ENCODE results near the gene FTO. TPM values are rescaled to one million over a fixed set of nuclear protein-coding genes. Genes with fewer than 3 reads are reported as not detected.

The FTO gene
- total and polyA plus RNA-seq, 2 of the 8 experiments (the other 6 are each of a cell fraction or from before 2014, with no cell fraction given): 34.5 to 59.8 TPM

DNA sequence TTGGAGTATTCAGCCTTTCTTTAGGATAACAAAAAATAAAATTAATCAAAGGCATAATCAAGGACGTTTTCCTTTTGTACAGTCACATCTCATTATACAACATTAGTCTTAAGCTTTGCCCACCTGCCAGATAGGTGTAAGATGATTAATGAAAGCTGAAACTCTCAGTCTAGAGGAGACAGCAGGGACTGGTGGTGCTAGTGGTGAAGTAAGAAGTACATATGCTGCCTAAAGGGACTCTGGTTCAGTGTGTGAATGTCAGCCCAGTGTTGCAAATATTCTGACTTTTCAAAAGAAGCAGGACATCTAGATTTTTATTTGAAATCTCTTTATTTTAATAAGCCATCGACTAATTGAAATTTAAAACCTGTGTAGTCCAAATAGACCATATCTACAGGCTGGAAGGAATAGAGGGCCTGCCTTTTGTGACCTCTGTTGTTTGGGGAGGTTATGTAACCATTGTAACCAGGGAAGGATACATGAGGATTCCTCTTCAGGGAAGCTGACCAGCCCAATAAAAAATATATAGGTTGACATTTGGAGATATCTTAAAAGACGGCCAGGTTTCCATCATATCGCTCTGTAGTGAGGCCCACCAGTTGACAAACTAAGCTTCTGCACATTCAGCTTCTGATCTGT is 54.1 kb downstream of the FTO start (continued):
- TF ChIP-seq, protein P1, sequence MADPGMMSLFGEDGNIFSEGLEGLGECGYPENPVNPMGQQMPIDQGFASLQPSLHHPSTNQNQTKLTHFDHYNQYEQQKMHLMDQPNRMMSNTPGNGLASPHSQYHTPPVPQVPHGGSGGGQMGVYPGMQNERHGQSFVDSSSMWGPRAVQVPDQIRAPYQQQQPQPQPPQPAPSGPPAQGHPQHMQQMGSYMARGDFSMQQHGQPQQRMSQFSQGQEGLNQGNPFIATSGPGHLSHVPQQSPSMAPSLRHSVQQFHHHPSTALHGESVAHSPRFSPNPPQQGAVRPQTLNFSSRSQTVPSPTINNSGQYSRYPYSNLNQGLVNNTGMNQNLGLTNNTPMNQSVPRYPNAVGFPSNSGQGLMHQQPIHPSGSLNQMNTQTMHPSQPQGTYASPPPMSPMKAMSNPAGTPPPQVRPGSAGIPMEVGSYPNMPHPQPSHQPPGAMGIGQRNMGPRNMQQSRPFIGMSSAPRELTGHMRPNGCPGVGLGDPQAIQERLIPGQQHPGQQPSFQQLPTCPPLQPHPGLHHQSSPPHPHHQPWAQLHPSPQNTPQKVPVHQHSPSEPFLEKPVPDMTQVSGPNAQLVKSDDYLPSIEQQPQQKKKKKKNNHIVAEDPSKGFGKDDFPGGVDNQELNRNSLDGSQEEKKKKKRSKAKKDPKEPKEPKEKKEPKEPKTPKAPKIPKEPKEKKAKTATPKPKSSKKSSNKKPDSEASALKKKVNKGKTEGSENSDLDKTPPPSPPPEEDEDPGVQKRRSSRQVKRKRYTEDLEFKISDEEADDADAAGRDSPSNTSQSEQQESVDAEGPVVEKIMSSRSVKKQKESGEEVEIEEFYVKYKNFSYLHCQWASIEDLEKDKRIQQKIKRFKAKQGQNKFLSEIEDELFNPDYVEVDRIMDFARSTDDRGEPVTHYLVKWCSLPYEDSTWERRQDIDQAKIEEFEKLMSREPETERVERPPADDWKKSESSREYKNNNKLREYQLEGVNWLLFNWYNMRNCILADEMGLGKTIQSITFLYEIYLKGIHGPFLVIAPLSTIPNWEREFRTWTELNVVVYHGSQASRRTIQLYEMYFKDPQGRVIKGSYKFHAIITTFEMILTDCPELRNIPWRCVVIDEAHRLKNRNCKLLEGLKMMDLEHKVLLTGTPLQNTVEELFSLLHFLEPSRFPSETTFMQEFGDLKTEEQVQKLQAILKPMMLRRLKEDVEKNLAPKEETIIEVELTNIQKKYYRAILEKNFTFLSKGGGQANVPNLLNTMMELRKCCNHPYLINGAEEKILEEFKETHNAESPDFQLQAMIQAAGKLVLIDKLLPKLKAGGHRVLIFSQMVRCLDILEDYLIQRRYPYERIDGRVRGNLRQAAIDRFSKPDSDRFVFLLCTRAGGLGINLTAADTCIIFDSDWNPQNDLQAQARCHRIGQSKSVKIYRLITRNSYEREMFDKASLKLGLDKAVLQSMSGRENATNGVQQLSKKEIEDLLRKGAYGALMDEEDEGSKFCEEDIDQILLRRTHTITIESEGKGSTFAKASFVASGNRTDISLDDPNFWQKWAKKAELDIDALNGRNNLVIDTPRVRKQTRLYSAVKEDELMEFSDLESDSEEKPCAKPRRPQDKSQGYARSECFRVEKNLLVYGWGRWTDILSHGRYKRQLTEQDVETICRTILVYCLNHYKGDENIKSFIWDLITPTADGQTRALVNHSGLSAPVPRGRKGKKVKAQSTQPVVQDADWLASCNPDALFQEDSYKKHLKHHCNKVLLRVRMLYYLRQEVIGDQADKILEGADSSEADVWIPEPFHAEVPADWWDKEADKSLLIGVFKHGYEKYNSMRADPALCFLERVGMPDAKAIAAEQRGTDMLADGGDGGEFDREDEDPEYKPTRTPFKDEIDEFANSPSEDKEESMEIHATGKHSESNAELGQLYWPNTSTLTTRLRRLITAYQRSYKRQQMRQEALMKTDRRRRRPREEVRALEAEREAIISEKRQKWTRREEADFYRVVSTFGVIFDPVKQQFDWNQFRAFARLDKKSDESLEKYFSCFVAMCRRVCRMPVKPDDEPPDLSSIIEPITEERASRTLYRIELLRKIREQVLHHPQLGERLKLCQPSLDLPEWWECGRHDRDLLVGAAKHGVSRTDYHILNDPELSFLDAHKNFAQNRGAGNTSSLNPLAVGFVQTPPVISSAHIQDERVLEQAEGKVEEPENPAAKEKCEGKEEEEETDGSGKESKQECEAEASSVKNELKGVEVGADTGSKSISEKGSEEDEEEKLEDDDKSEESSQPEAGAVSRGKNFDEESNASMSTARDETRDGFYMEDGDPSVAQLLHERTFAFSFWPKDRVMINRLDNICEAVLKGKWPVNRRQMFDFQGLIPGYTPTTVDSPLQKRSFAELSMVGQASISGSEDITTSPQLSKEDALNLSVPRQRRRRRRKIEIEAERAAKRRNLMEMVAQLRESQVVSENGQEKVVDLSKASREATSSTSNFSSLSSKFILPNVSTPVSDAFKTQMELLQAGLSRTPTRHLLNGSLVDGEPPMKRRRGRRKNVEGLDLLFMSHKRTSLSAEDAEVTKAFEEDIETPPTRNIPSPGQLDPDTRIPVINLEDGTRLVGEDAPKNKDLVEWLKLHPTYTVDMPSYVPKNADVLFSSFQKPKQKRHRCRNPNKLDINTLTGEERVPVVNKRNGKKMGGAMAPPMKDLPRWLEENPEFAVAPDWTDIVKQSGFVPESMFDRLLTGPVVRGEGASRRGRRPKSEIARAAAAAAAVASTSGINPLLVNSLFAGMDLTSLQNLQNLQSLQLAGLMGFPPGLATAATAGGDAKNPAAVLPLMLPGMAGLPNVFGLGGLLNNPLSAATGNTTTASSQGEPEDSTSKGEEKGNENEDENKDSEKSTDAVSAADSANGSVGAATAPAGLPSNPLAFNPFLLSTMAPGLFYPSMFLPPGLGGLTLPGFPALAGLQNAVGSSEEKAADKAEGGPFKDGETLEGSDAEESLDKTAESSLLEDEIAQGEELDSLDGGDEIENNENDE (IDR thresholded peaks at IDR 0.05; ENCODE audit: insufficient replicate concordance, low read length): no peak
- TF ChIP-seq RXRA (IDR thresholded peaks at IDR 0.05; ENCODE audit: insufficient read depth, low read depth, low read length) (no peak), BRCA1 (IDR thresholded peaks at IDR 0.05; ENCODE audit: low read depth, low read length) (no peak), HDAC6 (IDR thresholded peaks at IDR 0.05; ENCODE audit: low read depth, low read length) (no peak), TEAD4 (IDR thresholded peaks at IDR 0.05; ENCODE audit: low read depth, low read length) (no peak), MAFK (IDR thresholded peaks at IDR 0.05; ENCODE audit: low read depth, low read length) (no peak)

All from H1 (cell line).